ENCODE data around the gene ZNF516. TPM values are rescaled to one million over a fixed set of nuclear protein-coding genes. Genes with fewer than 3 reads are reported as not detected.

ZNF516 gene
- total RNA-seq, 3 donors from 2014 or later: 22.0 to 47.9 (median 23.2) TPM

- no peak overlapping the region for H3K4me3 ChIP-seq
- ATAC-seq (no peak), DNase-seq (no peak)
- no peaks in the 10 kb centered on the region for H3K4me1 ChIP-seq (ENCODE audit: low read depth)
- intact Hi-C loops (cut with DNase I, micrococcal nuclease): no loop called here
- TF ChIP-seq CTCF (IDR thresholded peaks at IDR 0.05): no peak
- no peaks in the 10 kb centered on the region for H3K36me3 ChIP-seq (ENCODE audit: low read depth)
- H3K9me3 ChIP-seq: no peaks in the 10 kb centered on the region
These were observed 61.9 kb downstream of the ZNF516 start for GRCh38 chr18:76432970-76433767.

- ATAC-seq (no peak), DNase-seq (no peak)
- intact Hi-C loops (cut with DNase I, micrococcal nuclease): no loop called here
- Histone ChIP-seq H3K4me3 (no peak overlapping the region), H3K9me3 (no peaks in the 10 kb centered on the region), H3K36me3 (ENCODE audit: low read depth) (no peaks in the 10 kb centered on the region), H3K4me1 (ENCODE audit: low read depth) (no peaks in the 10 kb centered on the region)
- no peak for TF ChIP-seq CTCF (IDR thresholded peaks at IDR 0.05)
These were observed 62.7 kb downstream of the ZNF516 start for GRCh38 chr18:76432274-76432755.

GRCh38 chr18:76431437-76432273 lies 63.4 kb downstream of the ZNF516 start:
- no peak for DNase-seq
- no peak for ATAC-seq
- Histone ChIP-seq H3K36me3 (ENCODE audit: low read depth) (no peaks in the 10 kb centered on the region), H3K4me1 (ENCODE audit: low read depth) (no peaks in the 10 kb centered on the region), H3K9me3 (no peaks in the 10 kb centered on the region), H3K4me3 (no peak overlapping the region)
- intact Hi-C loops (cut with DNase I, micrococcal nuclease): no loop called here
- no peak for TF ChIP-seq CTCF (IDR thresholded peaks at IDR 0.05)

GRCh38 chr18:76430636-76431035 lies 64.4 kb downstream of the ZNF516 start:
- no peak for ATAC-seq
- no peaks in the 10 kb centered on the region for H3K36me3 ChIP-seq (ENCODE audit: low read depth)
- no peaks in the 10 kb centered on the region for H3K9me3 ChIP-seq
- no peaks in the 10 kb centered on the region for H3K4me1 ChIP-seq (ENCODE audit: low read depth)
- no peak for DNase-seq
- intact Hi-C loops (cut with DNase I, micrococcal nuclease): no loop called here
- H3K4me3 ChIP-seq: no peak overlapping the region
- TF ChIP-seq CTCF (IDR thresholded peaks at IDR 0.05): no peak

GRCh38 chr18:76429262-76430126 lies 65.5 kb downstream of the ZNF516 start:
- ATAC-seq: peak; percentile 31
- Histone ChIP-seq H3K4me3 (no peak overlapping the region), H3K36me3 (ENCODE audit: low read depth) (no peaks in the 10 kb centered on the region), H3K4me1 (ENCODE audit: low read depth) (no peaks in the 10 kb centered on the region), H3K9me3 (no peaks in the 10 kb centered on the region)
- TF ChIP-seq CTCF (IDR thresholded peaks at IDR 0.05): no peak
- intact Hi-C loops (cut with DNase I, micrococcal nuclease): no loop called here
- no peak for DNase-seq
